Uterus (tissue), 4 donors: ENCODE results near the gene GNG7. TPM values are rescaled to one million over a fixed set of nuclear protein-coding genes. Genes with fewer than 3 reads are reported as not detected.

ENCODE experiments used
- DNase-seq, 2 donors: peaks; one replicate each; pipeline ENCODE4 v3.0.0-alpha.2; 2019 to 2020
- H3K27ac ChIP-seq, 2 donors: fragments of 200-600 bp; sonication (generic); 1 replicate in 1 of 2; 2 replicates in 1 of 2; pipeline ENCODE4 v1.5.1; 2016 to 2018
- H3K27me3 ChIP-seq, 2 donors: fragments of 200-600 bp; sonication (generic); one replicate each; pipeline ENCODE4 v1.5.1; 2018 to 2019; ENCODE audit warnings: control low read depth in 1 of 2
- H3K36me3 ChIP-seq, 2 donors: fragments of 200-600 bp; sonication (generic); one replicate each; pipeline ENCODE4 v1.5.1; 2019; ENCODE audit warnings: control low read depth in 1 of 2
- H3K4me1 ChIP-seq, 2 donors: fragments of 200-600 bp; sonication (generic); one replicate each; pipeline ENCODE4 v1.5.1; 2018 to 2019; ENCODE audit warnings: control low read depth in 1 of 2
- H3K4me3 ChIP-seq, 2 donors: fragments of 200-600 bp; sonication (generic); 1 replicate in 1 of 2; 2 replicates in 1 of 2; pipeline ENCODE4 v1.5.1; 2018 to 2019; ENCODE audit warnings: mild to moderate bottlenecking in 1 of 2
- H3K9me3 ChIP-seq, 2 donors: fragments of 200-600 bp; sonication (generic); one replicate each; pipeline ENCODE4 v1.5.1; 2019; ENCODE audit warnings: control low read depth in 1 of 2
- CTCF ChIP-seq, 4 experiments: fragments of 200-600 bp in 2 of 4; fragments of 450-650 bp in 2 of 4; sonication (generic) in 2 of 4; IDR thresholded peaks; one replicate each; pipeline ENCODE4 v1.5.1; 2016 to 2019; ENCODE audit warnings: antibody characterized with exemption in 4 of 4, mild to moderate bottlenecking in 2 of 4, moderate library complexity in 1 of 4
- POLR2A ChIP-seq, 2 donors: fragments of 450-650 bp; IDR thresholded peaks; one replicate each; pipeline ENCODE4 v1.6.1; 2016; ENCODE audit warnings: antibody characterized with exemption in 2 of 2, mild to moderate bottlenecking in 1 of 2, moderate library complexity in 1 of 2
- intact Hi-C: fragments of 100-400 bp; cut with DNase I; formaldehyde crosslinking; loops from one replicate; pipeline ENCODE4 v1.15.1; 2023; ENCODE audit warnings: low total_unique reads
- total RNA-seq, 4 donors: library from RNA; depleted of rRNA in 3 of 4; stranded (reverse); fragments of >200 nt in 3 of 4; gene quantifications; one replicate each; pipeline versions ENCODE4 v1.1.0 to v1.2.4, GENCODE V29; 2014 to 2023
- donor health status: DM: yes; HTN: yes; CAD: no.

The GNG7 gene
- total RNA-seq, 4 donors from 2014 or later = 0.88 to 11.1 (median 3.2) TPM

- peak; percentile 86 to 88 for DNase-seq
- H3K27me3 ChIP-seq = no peaks in the 10 kb centered on the region
- peak overlapping the region; percentile 42 to 56 for H3K4me3 ChIP-seq
- TF ChIP-seq POLR2A (IDR thresholded peaks at IDR 0.05) = peak; percentile 4 to 24
- peak; percentile 88 to 97 (median 94) for TF ChIP-seq CTCF (IDR thresholded peaks at IDR 0.05)
- H3K4me1 ChIP-seq = peaks cover 0 to 18% of the 10 kb centered on the region in 2 donors
- H3K36me3 ChIP-seq = no peaks in the 10 kb centered on the region
- peaks cover 0 to 8% of the 10 kb centered on the region in 2 donors for H3K9me3 ChIP-seq
- intact Hi-C loops = loop anchor here (10.0 kb wide), 1 partner anchor 104 kb away; the partner anchor contains the start of gene GADD45B
- H3K27ac ChIP-seq = peak overlapping the region; percentile 61 to 78
Observed at GRCh38 chr19:2578901-2579677, 123.4 kb downstream of the GNG7 start.

- DNase-seq = no peak
- Histone ChIP-seq H3K9me3 (peaks cover 0 to 6% of the 10 kb centered on the region in 2 donors), H3K27me3 (no peaks in the 10 kb centered on the region), H3K27ac (peak overlapping the region; percentile 61 to 78), H3K4me3 (peak overlapping the region; percentile 42 to 56), H3K4me1 (peaks cover 0 to 18% of the 10 kb centered on the region in 2 donors), H3K36me3 (no peaks in the 10 kb centered on the region)
- intact Hi-C loops = loop anchor here (10.0 kb wide), 1 partner anchor 104 kb away; the partner anchor contains the start of gene GADD45B
- TF ChIP-seq POLR2A (IDR thresholded peaks at IDR 0.05) = no peak
- TF ChIP-seq CTCF (IDR thresholded peaks at IDR 0.05) = no peak
Observed at GRCh38 chr19:2578391-2578890, 124.1 kb downstream of the GNG7 start.

- intact Hi-C loops = loop anchor here (10.0 kb wide), 1 partner anchor 103 kb away; the partner anchor contains the start of gene GADD45B
- Histone ChIP-seq H3K27ac (peak overlapping the region; percentile 61 to 78), H3K4me3 (no peak overlapping the region), H3K36me3 (no peaks in the 10 kb centered on the region), H3K27me3 (no peaks in the 10 kb centered on the region), H3K9me3 (no peaks in the 10 kb centered on the region), H3K4me1 (peaks cover 0 to 18% of the 10 kb centered on the region in 2 donors)
- DNase-seq = peak in 1 of 2 donors; percentile 15
- TF ChIP-seq CTCF (IDR thresholded peaks at IDR 0.05) (no peak), POLR2A (IDR thresholded peaks at IDR 0.05) (no peak)
Observed at GRCh38 chr19:2577722-2578335, 124.7 kb downstream of the GNG7 start.

GRCh38 chr19:2575734-2576481 lies 126.6 kb downstream of the GNG7 start:
- Histone ChIP-seq H3K27me3 (no peaks in the 10 kb centered on the region), H3K4me3 (no peak overlapping the region), H3K9me3 (no peaks in the 10 kb centered on the region), H3K4me1 (peaks cover 0 to 18% of the 10 kb centered on the region in 2 donors), H3K27ac (peak overlapping the region in 1 of 2 donors; percentile 5), H3K36me3 (no peaks in the 10 kb centered on the region)
- intact Hi-C loops = loop anchor here (10.0 kb wide), 1 partner anchor 101 kb away; the partner anchor contains the start of gene GADD45B
- no peak for TF ChIP-seq CTCF (IDR thresholded peaks at IDR 0.05)
- no peak for TF ChIP-seq POLR2A (IDR thresholded peaks at IDR 0.05)
- peak; percentile 70 to 80 for DNase-seq
